DOHH2 (cell line): ENCODE measurements around the gene ALOX12.

Source experiments
- CTCF ChIP-seq: fragments of 200-600 bp; sonication (generic); IDR thresholded peaks from one replicate; pipeline ENCODE4 v1.5.1; 2014; ENCODE audit warnings: antibody characterized with exemption, mild to moderate bottlenecking, low read depth, low read length; ENCODE audit not compliant: poor library complexity, severe bottlenecking
- EZH2phosphoT487 ChIP-seq: fragments of 200-600 bp; sonication (generic); IDR thresholded peaks from 2 replicates; pipeline ENCODE4 v1.6.1; 2017; ENCODE audit warnings: borderline replicate concordance, mild to moderate bottlenecking, antibody characterized with exemption, low read length, moderate library complexity, mixed read lengths

GRCh38 chr17:7010523-7010922 lies 14.7 kb downstream of the ALOX12 start:
- TF ChIP-seq CTCF (no peak), EZH2phosphoT487 (no peak)
